HEK293 (cell line): ENCODE measurements around the gene SYNE2.
A peak's percentile ranks its signal among the peaks of the same experiment; 100 is the strongest.

Experiments
- CTCF ChIA-PET: fragments of 350-600 bp; formaldehyde crosslinking; extraction: SDS; loops from one replicate; lab custom pipeline; 2021; ENCODE audit warnings: antibody characterized with exemption; lab: Yijun Ruan, JAX
- POLR2A ChIA-PET: fragments of 300-600 bp; formaldehyde crosslinking; extraction: SDS; loops from one replicate; lab custom pipeline; 2020; ENCODE audit warnings: antibody characterized with exemption, inconsistent platforms; lab: Yijun Ruan, JAX
- H3K27ac ChIP-seq: fragments of 200-500 bp; sonication (Bioruptor generic); 2 replicates; pipeline ENCODE4 v1.5.1; 2014; ENCODE audit warnings: low read depth, low read length, control low read depth, inconsistent platforms; ENCODE audit errors: extremely low read depth
- H3K36me3 ChIP-seq, 2 experiments: fragments of 200-500 bp in 1 of 2; sonication (Bioruptor generic) in 1 of 2; 1 replicate in 1 of 2; 2 replicates in 1 of 2; pipeline ENCODE4 v1.5.1; 2014 to 2017; ENCODE audit warnings: inconsistent platforms in 2 of 2, low read length in 2 of 2; ENCODE audit not compliant: control insufficient read depth in 2 of 2, insufficient read depth in 1 of 2
- H3K4me1 ChIP-seq: fragments of 200-500 bp; sonication (Bioruptor generic); 2 replicates; pipeline ENCODE4 v1.5.1; 2014; ENCODE audit warnings: mild to moderate bottlenecking, low read length, inconsistent platforms; ENCODE audit not compliant: control insufficient read depth, insufficient read depth
- H3K4me3 ChIP-seq: 2 replicates; pipeline ENCODE4 v1.5.1; 2011; ENCODE audit warnings: low read depth, mild to moderate bottlenecking, control low read depth, low read length, moderate library complexity
- H3K9me3 ChIP-seq: fragments of 200-500 bp; sonication (Bioruptor generic); 2 replicates; pipeline ENCODE4 v1.5.1; 2014; ENCODE audit warnings: low read depth, low read length, inconsistent platforms; ENCODE audit not compliant: control insufficient read depth, insufficient read depth
- KLF8 ChIP-seq: fragments of 450-650 bp; formaldehyde crosslinking; IDR thresholded peaks from 2 replicates; pipeline ENCODE4 v1.5.1; 2016; ENCODE audit warnings: missing biosample characterization, missing genetic modification characterization
- SCRT2 ChIP-seq: fragments of 450-650 bp; formaldehyde crosslinking; IDR thresholded peaks from 2 replicates; pipeline ENCODE4 v1.5.1; 2016; ENCODE audit warnings: missing biosample characterization, missing genetic modification characterization
- SP2 ChIP-seq: fragments of 450-650 bp; formaldehyde crosslinking; IDR thresholded peaks from 2 replicates; pipeline ENCODE4 v1.5.1; 2016; ENCODE audit warnings: missing biosample characterization, missing genetic modification characterization
- ZIC2 ChIP-seq: fragments of 450-650 bp; formaldehyde crosslinking; IDR thresholded peaks from 2 replicates; pipeline ENCODE4 v1.5.1; 2016; ENCODE audit warnings: missing biosample characterization, missing genetic modification characterization
- ZNF121 ChIP-seq: fragments of 450-650 bp; formaldehyde crosslinking; IDR thresholded peaks from 2 replicates; pipeline ENCODE4 v1.5.1; 2016; ENCODE audit warnings: missing biosample characterization, missing genetic modification characterization
- ZNF214 ChIP-seq: fragments of 450-650 bp; formaldehyde crosslinking; IDR thresholded peaks from 2 replicates; pipeline ENCODE4 v1.5.1; 2017; ENCODE audit warnings: missing biosample characterization, mild to moderate bottlenecking, missing genetic modification characterization, borderline replicate concordance
- ZNF239 ChIP-seq: fragments of 450-650 bp; formaldehyde crosslinking; IDR thresholded peaks from 2 replicates; pipeline ENCODE4 v1.5.1; 2016; ENCODE audit warnings: missing biosample characterization, missing genetic modification characterization
- ZNF266 ChIP-seq: fragments of 450-650 bp; formaldehyde crosslinking; IDR thresholded peaks from 2 replicates; pipeline ENCODE4 v1.5.1; 2016; ENCODE audit warnings: missing biosample characterization, missing genetic modification characterization, low read depth
- ZNF335 ChIP-seq: fragments of 450-650 bp; formaldehyde crosslinking; conservative IDR thresholded peaks from 2 replicates; pipeline ENCODE4 v1.5.1; 2016; ENCODE audit warnings: missing biosample characterization, missing genetic modification characterization
- ZNF398 ChIP-seq: fragments of 450-650 bp; formaldehyde crosslinking; IDR thresholded peaks from 2 replicates; pipeline ENCODE4 v1.5.1; 2017; ENCODE audit warnings: missing biosample characterization, missing genetic modification characterization
- ZNF529 ChIP-seq: fragments of 450-650 bp; formaldehyde crosslinking; IDR thresholded peaks from 2 replicates; pipeline ENCODE4 v1.5.1; 2017; ENCODE audit warnings: missing genetic modification characterization, missing biosample characterization; ENCODE audit not compliant: insufficient replicate concordance
- ZNF530 ChIP-seq: fragments of 450-650 bp; formaldehyde crosslinking; IDR thresholded peaks from 2 replicates; pipeline ENCODE4 v1.5.1; 2016; ENCODE audit warnings: low read depth, missing biosample characterization, missing genetic modification characterization
- ZNF658 ChIP-seq: fragments of 450-650 bp; formaldehyde crosslinking; IDR thresholded peaks from 2 replicates; pipeline ENCODE4; 2016; ENCODE audit warnings: missing biosample characterization, missing genetic modification characterization
- ZSCAN16 ChIP-seq: fragments of 450-650 bp; formaldehyde crosslinking; IDR thresholded peaks from 2 replicates; pipeline ENCODE4 v1.5.1; 2016; ENCODE audit warnings: missing biosample characterization, missing genetic modification characterization
- ZSCAN18 ChIP-seq: fragments of 450-650 bp; formaldehyde crosslinking; IDR thresholded peaks from 2 replicates; pipeline ENCODE4 v1.5.1; 2016; ENCODE audit warnings: missing biosample characterization, missing genetic modification characterization
- TF ChIP-seq, protein P1 (sequence below): fragments of 450-650 bp; formaldehyde crosslinking; IDR thresholded peaks from 2 replicates; pipeline ENCODE4 v1.5.1; 2016; ENCODE audit warnings: missing biosample characterization, missing genetic modification characterization
- TF ChIP-seq, protein P2 (sequence below): fragments of 450-650 bp; IDR thresholded peaks from 2 replicates; pipeline ENCODE4 v1.5.1; 2018; ENCODE audit warnings: missing biosample characterization, mild to moderate bottlenecking, missing genetic modification characterization

SYNE2 gene

DNA sequence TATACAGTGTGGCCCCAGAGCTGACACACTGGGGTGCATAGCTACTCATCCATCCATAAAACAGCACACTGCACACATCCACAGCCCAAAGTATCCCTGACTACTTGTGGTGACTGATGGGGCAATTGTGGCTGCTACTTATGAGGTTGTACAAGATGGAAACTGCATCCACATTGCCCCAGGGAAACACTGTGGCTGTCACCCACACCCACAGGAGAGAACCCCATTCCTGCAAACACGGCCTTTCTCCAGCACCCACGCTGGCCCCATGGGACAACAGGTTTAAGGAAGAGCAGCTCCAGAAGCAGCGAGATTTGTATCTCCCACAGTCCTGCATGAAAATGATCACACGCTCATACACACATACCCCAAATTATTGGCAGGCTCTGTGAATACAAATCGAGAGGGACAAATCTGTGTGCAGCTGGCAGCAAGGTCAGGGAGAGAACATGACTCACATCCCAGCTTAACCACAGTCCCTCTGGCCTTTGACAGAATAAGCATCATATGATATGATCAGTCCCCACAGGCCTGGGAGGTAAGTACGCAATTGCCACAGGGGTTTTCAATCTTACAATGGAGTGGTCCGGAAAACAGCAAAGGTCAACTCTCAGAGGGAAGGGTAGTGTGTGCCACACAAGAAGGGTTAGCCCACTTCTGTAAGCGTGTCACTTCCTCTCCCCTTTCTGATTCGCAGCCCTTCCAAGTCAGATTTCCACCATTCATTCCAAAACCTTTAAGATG lies 379.5 kb downstream of the SYNE2 start (continued):
- TF ChIP-seq ZNF398, result no peak

- TF ChIP-seq ZNF658, result no peak
- TF ChIP-seq ZNF335 (tag by site-specific recombination), result no peak
- TF ChIP-seq KLF8 (tag by site-specific recombination), result no peak
- TF ChIP-seq ZSCAN16 (tag by site-specific recombination), result no peak
- TF ChIP-seq, protein P1, sequence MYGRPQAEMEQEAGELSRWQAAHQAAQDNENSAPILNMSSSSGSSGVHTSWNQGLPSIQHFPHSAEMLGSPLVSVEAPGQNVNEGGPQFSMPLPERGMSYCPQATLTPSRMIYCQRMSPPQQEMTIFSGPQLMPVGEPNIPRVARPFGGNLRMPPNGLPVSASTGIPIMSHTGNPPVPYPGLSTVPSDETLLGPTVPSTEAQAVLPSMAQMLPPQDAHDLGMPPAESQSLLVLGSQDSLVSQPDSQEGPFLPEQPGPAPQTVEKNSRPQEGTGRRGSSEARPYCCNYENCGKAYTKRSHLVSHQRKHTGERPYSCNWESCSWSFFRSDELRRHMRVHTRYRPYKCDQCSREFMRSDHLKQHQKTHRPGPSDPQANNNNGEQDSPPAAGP, result no peak
- no peak for TF ChIP-seq ZNF529 (tag by site-specific recombination)
- no peak for TF ChIP-seq ZNF530
- TF ChIP-seq, protein P2, sequence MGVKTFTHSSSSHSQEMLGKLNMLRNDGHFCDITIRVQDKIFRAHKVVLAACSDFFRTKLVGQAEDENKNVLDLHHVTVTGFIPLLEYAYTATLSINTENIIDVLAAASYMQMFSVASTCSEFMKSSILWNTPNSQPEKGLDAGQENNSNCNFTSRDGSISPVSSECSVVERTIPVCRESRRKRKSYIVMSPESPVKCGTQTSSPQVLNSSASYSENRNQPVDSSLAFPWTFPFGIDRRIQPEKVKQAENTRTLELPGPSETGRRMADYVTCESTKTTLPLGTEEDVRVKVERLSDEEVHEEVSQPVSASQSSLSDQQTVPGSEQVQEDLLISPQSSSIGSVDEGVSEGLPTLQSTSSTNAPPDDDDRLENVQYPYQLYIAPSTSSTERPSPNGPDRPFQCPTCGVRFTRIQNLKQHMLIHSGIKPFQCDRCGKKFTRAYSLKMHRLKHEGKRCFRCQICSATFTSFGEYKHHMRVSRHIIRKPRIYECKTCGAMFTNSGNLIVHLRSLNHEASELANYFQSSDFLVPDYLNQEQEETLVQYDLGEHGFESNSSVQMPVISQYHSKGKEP, result no peak
- TF ChIP-seq ZIC2 (tag by site-specific recombination), result no peak
- TF ChIP-seq ZNF239, result no peak
- TF ChIP-seq ZSCAN18 (tag by site-specific recombination), result no peak
- TF ChIP-seq ZNF266 (tag by site-specific recombination), result no peak
- TF ChIP-seq ZNF214 (tag by site-specific recombination), result no peak
- TF ChIP-seq ZNF121, result no peak
- ChIA-PET CTCF (no interaction called here), POLR2A (no interaction called here)
- H3K27ac ChIP-seq, result no peak overlapping the region
- H3K9me3 ChIP-seq, result no peaks in the 10 kb centered on the region
- H3K4me1 ChIP-seq, result no peaks in the 10 kb centered on the region
- H3K4me3 ChIP-seq, result no peak overlapping the region
- H3K36me3 ChIP-seq, result peaks cover 3 to 19% of the 10 kb centered on the region in 2 experiments; a peak in 2 of 3 replicates
Observed at GRCh38 chr14:64232944-64233343, 380.1 kb downstream of the SYNE2 start.

- Histone ChIP-seq H3K36me3 (peaks cover 0 to 12% of the 10 kb centered on the region in 2 experiments; a peak in 2 of 3 replicates), H3K4me1 (no peaks in the 10 kb centered on the region), H3K4me3 (no peak overlapping the region), H3K9me3 (no peaks in the 10 kb centered on the region), H3K27ac (no peak overlapping the region)
- POLR2A ChIA-PET, result no interaction called here
- CTCF ChIA-PET, result interaction anchor here (0.6 kb wide), 1 partner anchor 56 kb away, joined by 3 read pairs; no protein-coding TSS in a partner anchor
- TF ChIP-seq SP2 (tag by site-specific recombination) (no peak), SCRT2 (peak; percentile 68)
Observed at GRCh38 chr14:64233531-64234190, 380.9 kb downstream of the SYNE2 start.
